Caco-2 (cell line): ENCODE measurements around the gene CAB39L. TPM values are rescaled to one million over a fixed set of nuclear protein-coding genes. Genes with fewer than 3 reads are reported as not detected.

Experiments
- BruUV-seq: library from RNA; stranded (reverse); fragments of 400-500 nt; replicated peaks from 2 replicates; lab custom pipeline; 2021; lab: Mats Ljungman, UMichigan
- CTCF ChIA-PET: fragments of 300-600 bp; sonication (Branson Sonifier 250); formaldehyde crosslinking; loops from one replicate; lab custom pipeline; 2022; ENCODE audit warnings: antibody characterized with exemption; lab: Charles Lee
- POLR2A ChIA-PET: fragments of 300-600 bp; sonication (Branson Sonifier 250); formaldehyde crosslinking; loops from one replicate; lab custom pipeline; 2022; ENCODE audit warnings: antibody characterized with exemption; lab: Charles Lee
- DNase-seq, 2 experiments: peaks; one replicate each; pipeline versions ENCODE4 v3.0.0 to v3.0.0-alpha.2; 2020 to 2022
- H3K27me3 ChIP-seq: replicated peaks from 2 replicates; pipeline ENCODE4 v1.6.0; 2011; ENCODE audit warnings: low read length; ENCODE audit not compliant: control insufficient read depth, insufficient read depth
- H3K36me3 ChIP-seq: 2 replicates; pipeline ENCODE4 v1.5.1; 2011; ENCODE audit warnings: low read length; ENCODE audit not compliant: control insufficient read depth, insufficient read depth
- H3K4me1 ChIP-seq: fragments of 250-450 bp; sonication (Bioruptor Pico); 2 replicates; pipeline ENCODE4 v1.5.1; 2020; ENCODE audit warnings: mild to moderate bottlenecking
- H3K4me3 ChIP-seq: 2 replicates; pipeline ENCODE4 v1.5.1; 2011; ENCODE audit warnings: low read depth, mild to moderate bottlenecking, control low read depth, low read length
- H3K9me3 ChIP-seq: fragments of 250-450 bp; sonication (Bioruptor Pico); 2 replicates; pipeline ENCODE4 v1.5.1; 2020; ENCODE audit warnings: mild to moderate bottlenecking, moderate library complexity
- H3K27ac Mint-ChIP-seq: one replicate; pipeline ENCODE4 v1.8.0; 2022; ENCODE audit warnings: mixed read lengths; ENCODE audit not compliant: unreplicated experiment
- H3K27me3 Mint-ChIP-seq: one replicate; pipeline ENCODE4 v1.8.0; 2022; ENCODE audit warnings: mixed read lengths; ENCODE audit not compliant: insufficient read depth, unreplicated experiment
- H3K36me3 Mint-ChIP-seq: one replicate; pipeline ENCODE4 v1.8.0; 2022; ENCODE audit warnings: mild to moderate bottlenecking, mixed read lengths; ENCODE audit not compliant: insufficient read depth, unreplicated experiment
- H3K4me1 Mint-ChIP-seq: one replicate; pipeline ENCODE4 v1.8.0; 2022; ENCODE audit warnings: low read depth, mixed read lengths; ENCODE audit not compliant: unreplicated experiment
- H3K4me3 Mint-ChIP-seq: one replicate; pipeline ENCODE4 v1.8.0; 2022; ENCODE audit warnings: mild to moderate bottlenecking, moderate library complexity, mixed read lengths; ENCODE audit not compliant: unreplicated experiment
- H3K9me3 Mint-ChIP-seq: one replicate; pipeline ENCODE4 v1.8.0; 2022; ENCODE audit warnings: mixed read lengths; ENCODE audit not compliant: unreplicated experiment
- intact Hi-C: fragments of 100-400 bp; cut with micrococcal nuclease; formaldehyde crosslinking; loops from one replicate; pipeline ENCODE4 v1.10.0; 2022; ENCODE audit not compliant: unreplicated experiment
- total RNA-seq: library from RNA; stranded (reverse); gene quantifications from 2 replicates; pipeline ENCODE4 v1.2.3, GENCODE V29; 2022
- TF ChIP-seq, protein P1 (sequence below), 2 experiments: fragments of 200-600 bp in 1 of 2; IDR thresholded peaks; 1 replicate in 1 of 2; 2 replicates in 1 of 2; pipeline versions ENCODE4 v1.5.1 to v1.8.0; 2011 to 2022; ENCODE audit warnings: antibody characterized with exemption in 1 of 2, control low read depth in 1 of 2, inconsistent platforms in 1 of 2, low read depth in 1 of 2, low read length in 1 of 2, mild to moderate bottlenecking in 1 of 2, moderate library complexity in 1 of 2; ENCODE audit not compliant: insufficient read depth in 1 of 2, severe bottlenecking in 1 of 2, unreplicated experiment in 1 of 2

CAB39L gene
- total RNA-seq, 1 experiment from 2014 or later = 40.6 TPM

DNA sequence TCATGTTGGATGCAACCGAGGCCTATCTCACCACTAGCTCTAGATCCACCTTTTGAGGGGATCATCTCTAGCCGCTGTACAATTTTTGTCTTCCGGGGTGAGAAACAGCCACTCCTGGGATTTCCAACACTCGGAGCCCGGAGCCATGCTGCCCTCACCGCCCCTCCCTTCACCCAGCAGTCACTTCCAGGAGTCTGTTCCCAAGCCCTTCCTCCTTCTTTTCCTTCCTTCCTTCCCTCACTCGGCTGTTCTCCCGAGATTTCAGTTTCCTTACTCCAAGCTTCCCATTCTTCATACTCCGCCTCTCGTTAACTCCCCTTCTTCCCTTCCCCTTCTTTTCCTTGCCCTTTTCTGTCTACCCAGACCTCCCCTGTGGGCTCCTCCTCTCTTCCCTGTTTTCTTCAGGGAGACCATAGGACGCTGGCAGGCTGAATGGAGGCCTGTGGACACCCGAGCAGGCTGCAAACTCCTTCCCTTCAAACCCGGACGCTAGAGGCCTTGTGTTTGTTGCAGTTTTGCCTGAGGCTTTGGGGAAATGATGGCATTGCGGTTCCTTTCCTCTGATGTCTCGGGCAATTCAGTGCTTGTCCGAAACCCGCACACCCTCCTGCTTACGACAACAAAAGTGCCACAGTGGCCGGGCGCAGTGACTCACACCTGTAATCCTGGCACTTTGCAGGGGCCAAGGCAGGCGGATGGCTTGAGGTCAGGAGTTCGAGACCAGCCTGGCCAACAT is 96.0 kb downstream of the CAB39L start:
- Mint-ChIP-seq H3K4me1 (peaks cover 40% of the 10 kb centered on the region), H3K4me3 (peak overlapping the region; percentile 1), H3K36me3 (peaks cover 28% of the 10 kb centered on the region), H3K27ac (peak overlapping the region; percentile 19), H3K9me3 (no peaks in the 10 kb centered on the region), H3K27me3 (no peaks in the 10 kb centered on the region)
- POLR2A ChIA-PET = no interaction called here
- no peak for DNase-seq
- Histone ChIP-seq H3K4me1 (peaks cover 46% of the 10 kb centered on the region), H3K27me3 (no peaks in the 10 kb centered on the region), H3K9me3 (no peaks in the 10 kb centered on the region), H3K36me3 (peaks cover 2% of the 10 kb centered on the region), H3K4me3 (no peak overlapping the region)
- CTCF ChIA-PET = no interaction called here
- TF ChIP-seq, protein P1, sequence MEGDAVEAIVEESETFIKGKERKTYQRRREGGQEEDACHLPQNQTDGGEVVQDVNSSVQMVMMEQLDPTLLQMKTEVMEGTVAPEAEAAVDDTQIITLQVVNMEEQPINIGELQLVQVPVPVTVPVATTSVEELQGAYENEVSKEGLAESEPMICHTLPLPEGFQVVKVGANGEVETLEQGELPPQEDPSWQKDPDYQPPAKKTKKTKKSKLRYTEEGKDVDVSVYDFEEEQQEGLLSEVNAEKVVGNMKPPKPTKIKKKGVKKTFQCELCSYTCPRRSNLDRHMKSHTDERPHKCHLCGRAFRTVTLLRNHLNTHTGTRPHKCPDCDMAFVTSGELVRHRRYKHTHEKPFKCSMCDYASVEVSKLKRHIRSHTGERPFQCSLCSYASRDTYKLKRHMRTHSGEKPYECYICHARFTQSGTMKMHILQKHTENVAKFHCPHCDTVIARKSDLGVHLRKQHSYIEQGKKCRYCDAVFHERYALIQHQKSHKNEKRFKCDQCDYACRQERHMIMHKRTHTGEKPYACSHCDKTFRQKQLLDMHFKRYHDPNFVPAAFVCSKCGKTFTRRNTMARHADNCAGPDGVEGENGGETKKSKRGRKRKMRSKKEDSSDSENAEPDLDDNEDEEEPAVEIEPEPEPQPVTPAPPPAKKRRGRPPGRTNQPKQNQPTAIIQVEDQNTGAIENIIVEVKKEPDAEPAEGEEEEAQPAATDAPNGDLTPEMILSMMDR (IDR thresholded peaks at IDR 0.05; ENCODE audit: insufficient read depth in 1 of 2, low read depth in 1 of 2, low read length in 1 of 2, severe bottlenecking in 1 of 2, unreplicated experiment in 1 of 2) = no peak
- intact Hi-C loops = no loop called here
- BruUV-seq = no TSS peak

DNA sequence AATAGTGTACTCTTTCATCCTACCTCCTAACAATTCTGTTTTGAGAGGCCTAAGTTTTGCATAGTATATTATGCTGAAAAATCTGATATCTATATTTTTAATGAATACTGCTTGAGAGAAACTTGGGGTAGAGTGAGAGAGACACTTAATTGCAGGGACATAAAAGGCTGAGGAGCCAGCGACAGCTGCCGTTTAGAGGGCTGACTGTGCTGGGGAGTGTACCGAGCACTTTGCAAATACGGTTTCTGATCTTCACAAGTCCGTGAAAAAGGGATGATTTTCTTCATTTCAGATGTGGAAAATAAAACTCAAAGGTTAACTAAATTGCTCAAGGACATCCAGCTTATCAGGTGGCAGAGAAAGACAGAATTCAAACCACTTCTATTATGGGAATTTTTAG is 97.4 kb downstream of the CAB39L start:
- TF ChIP-seq, protein P1 (IDR thresholded peaks at IDR 0.05; ENCODE audit: insufficient read depth in 1 of 2, low read depth in 1 of 2, low read length in 1 of 2, severe bottlenecking in 1 of 2, unreplicated experiment in 1 of 2) = no peak
- Histone ChIP-seq H3K4me1 (peaks cover 60% of the 10 kb centered on the region), H3K27me3 (no peaks in the 10 kb centered on the region), H3K9me3 (no peaks in the 10 kb centered on the region), H3K36me3 (peaks cover 2% of the 10 kb centered on the region), H3K4me3 (no peak overlapping the region)
- BruUV-seq = no TSS peak
- H3K9me3 Mint-ChIP-seq = no peaks in the 10 kb centered on the region
- intact Hi-C loops = no loop called here
- H3K27ac Mint-ChIP-seq = peak overlapping the region; percentile 33
- peaks cover 24% of the 10 kb centered on the region for H3K36me3 Mint-ChIP-seq
- no peak overlapping the region for H3K4me3 Mint-ChIP-seq
- H3K27me3 Mint-ChIP-seq = no peaks in the 10 kb centered on the region
- ChIA-PET CTCF (interaction anchor here (0.6 kb wide), 1 partner anchor 12 kb away, joined by 3 read pairs; no protein-coding TSS in a partner anchor), POLR2A (no interaction called here)
- peaks cover 33% of the 10 kb centered on the region for H3K4me1 Mint-ChIP-seq
- DNase-seq = no peak

DNA sequence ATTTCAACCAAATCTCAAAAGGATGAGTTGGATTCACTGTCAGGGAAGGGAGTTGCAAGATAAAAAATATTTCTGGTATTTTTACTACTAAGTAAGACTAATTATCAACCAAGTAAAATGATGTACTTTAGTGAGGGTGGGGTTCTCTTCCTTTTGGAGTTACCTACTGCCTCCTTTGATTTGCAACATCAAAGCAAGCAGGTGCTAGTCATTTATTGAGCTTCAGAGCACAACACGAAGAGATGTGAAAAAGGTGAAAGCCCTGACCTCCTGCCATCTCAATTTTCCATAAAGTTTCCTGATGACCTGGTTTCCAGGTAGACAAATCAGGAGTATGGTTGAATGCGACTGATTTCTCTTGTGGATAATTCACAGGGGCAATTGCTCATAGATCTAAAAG is 100.1 kb downstream of the CAB39L start:
- H3K4me1 ChIP-seq = peaks cover 59% of the 10 kb centered on the region
- peaks cover 1% of the 10 kb centered on the region for H3K36me3 ChIP-seq
- Mint-ChIP-seq H3K36me3 (peaks cover 16% of the 10 kb centered on the region), H3K27ac (peak overlapping the region; percentile 62), H3K4me1 (peaks cover 23% of the 10 kb centered on the region), H3K27me3 (no peaks in the 10 kb centered on the region), H3K9me3 (no peaks in the 10 kb centered on the region), H3K4me3 (peak overlapping the region; percentile 22)
- H3K9me3 ChIP-seq = no peaks in the 10 kb centered on the region
- H3K27me3 ChIP-seq = no peaks in the 10 kb centered on the region
- CTCF ChIA-PET = interaction anchor here (0.9 to 1.0 kb wide), 3 partner anchors 28 to 85 kb away, joined by 3 read pairs; no protein-coding TSS in a partner anchor
- POLR2A ChIA-PET = interaction anchor here (0.6 to 1.0 kb wide), 2 partner anchors 100 to 441 kb away, joined by 3 read pairs; partner anchors contain the start of genes CAB39L and SETDB2
- TF ChIP-seq, protein P1 (IDR thresholded peaks at IDR 0.05; ENCODE audit: insufficient read depth in 1 of 2, low read depth in 1 of 2, low read length in 1 of 2, severe bottlenecking in 1 of 2, unreplicated experiment in 1 of 2) = no peak
- DNase-seq = peak; percentile 66 to 70
- BruUV-seq = no TSS peak
- H3K4me3 ChIP-seq = no peak overlapping the region
- intact Hi-C loops = loop anchor here (1.0 to 2.0 kb wide), 3 partner anchors 9 to 29 kb away; no protein-coding TSS in a partner anchor
